IPS-11a (cell line): ENCODE measurements around the gene MAGIX.

Source experiments
- H3K4me3 ChIP-seq: one replicate; pipeline ENCODE4 v1.5.1; 2013; ENCODE audit warnings: low read depth, low read length, control low read depth

Gene MAGIX

DNA sequence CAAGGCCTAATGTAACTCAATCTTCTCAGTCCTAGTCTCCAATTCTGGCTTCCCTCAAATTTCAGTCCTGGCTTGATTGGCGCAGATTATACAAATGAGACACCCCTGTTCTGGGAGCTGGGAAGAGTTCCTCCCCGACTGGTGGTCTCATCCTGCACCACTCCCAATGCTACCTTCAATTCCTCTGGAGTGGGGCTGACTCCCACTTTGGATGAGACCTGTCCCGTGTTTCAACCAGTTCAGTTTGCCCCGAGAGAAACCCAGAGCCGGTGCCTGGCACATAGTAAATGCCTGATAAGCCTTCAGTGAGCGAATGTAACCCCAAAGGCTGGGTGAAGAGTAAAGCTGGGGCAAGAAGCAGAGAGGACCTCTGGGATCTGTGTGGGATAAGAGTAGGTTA lies 41.5 kb downstream of the MAGIX start:
- no peak overlapping the region for H3K4me3 ChIP-seq

DNA sequence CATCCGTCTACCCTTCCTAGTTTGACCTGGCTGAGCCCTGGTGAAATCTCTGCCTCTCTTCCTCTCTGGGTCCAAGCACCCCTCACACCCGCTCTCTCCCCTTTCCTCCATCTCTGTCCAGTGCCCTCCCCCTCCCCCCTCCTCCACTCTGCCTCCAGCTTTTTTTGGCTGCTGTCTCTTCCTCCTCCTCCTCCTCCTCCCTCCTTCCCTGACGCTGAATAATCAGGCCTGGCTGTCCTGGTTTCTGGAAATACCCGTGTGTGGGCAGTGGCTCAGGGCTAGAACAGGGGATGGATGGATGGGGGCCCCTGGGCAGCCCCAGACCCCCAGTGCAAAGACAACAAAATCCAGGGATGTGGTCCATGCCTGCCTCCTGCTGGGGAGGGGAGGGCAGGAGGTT lies 42.2 kb downstream of the MAGIX start:
- H3K4me3 ChIP-seq = no peak overlapping the region

GRCh38 chrX:49205443-49205842 lies 42.9 kb downstream of the MAGIX start:
- H3K4me3 ChIP-seq = no peak overlapping the region

DNA sequence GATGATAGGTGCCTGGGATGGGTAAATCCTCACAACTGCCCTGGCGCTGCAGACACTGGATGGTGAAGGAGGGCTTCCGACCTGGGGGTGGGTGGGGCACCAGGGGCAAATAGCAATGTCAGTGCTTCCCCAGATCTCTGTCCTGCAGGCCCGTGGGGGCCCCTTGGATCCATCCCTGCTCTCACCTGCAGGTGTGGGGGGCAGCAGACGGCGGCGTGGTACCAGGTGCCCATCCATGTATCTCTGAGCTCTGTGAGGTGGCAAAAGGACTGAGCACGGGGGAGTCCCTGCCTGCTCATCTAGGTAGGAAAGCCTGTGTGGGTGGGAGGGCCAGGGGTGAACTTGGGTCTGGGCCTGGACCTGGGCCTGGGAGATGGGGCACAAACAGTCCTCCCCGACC lies 44.0 kb downstream of the MAGIX start:
- no peak overlapping the region for H3K4me3 ChIP-seq

DNA sequence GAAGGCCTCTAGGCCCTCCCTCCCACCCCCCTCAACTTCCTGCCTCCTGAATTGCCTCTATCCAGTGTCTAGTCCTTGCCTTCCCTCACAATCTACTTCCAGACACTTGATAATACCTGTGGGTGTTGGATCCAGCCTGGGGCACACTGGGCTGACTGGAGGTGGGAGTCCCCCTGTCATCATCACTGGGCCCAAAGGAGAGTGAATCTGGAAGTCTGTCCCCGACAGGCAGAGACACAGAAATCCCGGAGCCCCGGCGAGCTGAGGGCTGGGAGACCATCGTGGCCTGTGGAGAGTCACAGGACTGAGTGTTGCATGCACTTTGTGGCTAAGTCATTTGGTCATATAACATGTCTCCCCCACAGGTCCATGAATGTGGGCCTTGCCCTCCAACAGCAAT lies 45.8 kb downstream of the MAGIX start:
- H3K4me3 ChIP-seq = no peak overlapping the region

DNA sequence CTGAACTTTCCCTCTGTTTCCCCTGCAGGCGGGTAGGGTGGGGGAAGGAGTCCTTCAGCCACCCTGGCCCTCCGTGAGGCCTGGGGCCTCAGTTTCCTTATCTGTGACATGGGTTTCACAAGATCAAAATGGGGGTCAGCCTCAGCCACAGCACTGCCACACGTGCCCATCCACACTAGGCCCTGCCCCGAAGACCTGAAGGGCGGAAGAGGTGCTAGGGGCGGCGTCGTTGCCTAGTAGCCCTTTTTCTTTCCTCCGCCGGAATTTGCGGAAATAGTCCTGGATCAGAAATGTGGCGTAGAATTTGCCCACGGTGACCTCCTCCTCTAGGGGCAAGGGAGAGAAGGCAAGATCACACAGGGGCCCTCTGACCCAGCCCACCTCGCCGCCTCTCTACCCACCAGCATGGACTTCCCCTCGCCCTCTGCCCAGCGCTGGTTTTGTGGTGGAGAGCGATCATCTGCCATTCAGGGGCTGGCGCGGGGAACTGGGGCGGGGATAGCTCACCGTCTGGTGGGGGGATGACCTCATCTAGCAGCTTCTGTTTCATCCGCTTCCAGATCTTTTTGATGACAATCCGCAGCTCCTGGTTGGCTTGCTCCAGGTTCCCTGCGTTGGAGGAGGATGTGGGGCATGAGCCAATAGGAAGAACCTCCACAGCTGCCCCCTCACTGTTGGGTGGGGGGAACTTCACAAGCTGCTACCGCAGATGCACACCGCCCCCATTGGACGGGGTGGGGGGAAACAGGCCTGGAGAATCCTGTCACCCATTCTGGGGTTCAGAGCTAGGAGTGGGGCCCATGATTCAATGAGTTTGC lies 47.1 kb downstream of the MAGIX start:
- H3K4me3 ChIP-seq = peak overlapping the region; percentile 1

GRCh38 chrX:49210406-49210805 lies 47.8 kb downstream of the MAGIX start:
- H3K4me3 ChIP-seq = no peak overlapping the region

- H3K4me3 ChIP-seq = no peak overlapping the region
These were observed 48.5 kb downstream of the MAGIX start for GRCh38 chrX:49211074-49211473.

DNA sequence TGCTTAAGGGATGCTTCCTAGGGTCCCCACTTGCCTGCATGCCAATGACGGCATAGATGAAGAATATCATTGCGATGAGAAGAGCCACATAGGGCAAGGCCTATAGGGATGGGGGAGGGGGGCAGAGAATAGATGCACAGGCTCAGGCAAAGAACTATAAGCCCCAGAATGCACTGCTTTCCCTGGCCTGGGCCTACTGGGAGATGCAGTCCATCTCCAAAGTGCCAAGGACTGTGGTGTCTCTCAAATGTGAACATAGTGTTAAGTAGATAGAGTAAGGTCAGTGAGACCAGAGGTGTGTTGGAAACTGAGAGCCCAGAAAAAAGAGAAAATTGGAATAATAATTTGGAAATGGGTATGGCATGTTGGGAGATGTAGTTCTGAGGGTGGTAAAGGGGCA lies 49.7 kb downstream of the MAGIX start:
- H3K4me3 ChIP-seq = no peak overlapping the region

DNA sequence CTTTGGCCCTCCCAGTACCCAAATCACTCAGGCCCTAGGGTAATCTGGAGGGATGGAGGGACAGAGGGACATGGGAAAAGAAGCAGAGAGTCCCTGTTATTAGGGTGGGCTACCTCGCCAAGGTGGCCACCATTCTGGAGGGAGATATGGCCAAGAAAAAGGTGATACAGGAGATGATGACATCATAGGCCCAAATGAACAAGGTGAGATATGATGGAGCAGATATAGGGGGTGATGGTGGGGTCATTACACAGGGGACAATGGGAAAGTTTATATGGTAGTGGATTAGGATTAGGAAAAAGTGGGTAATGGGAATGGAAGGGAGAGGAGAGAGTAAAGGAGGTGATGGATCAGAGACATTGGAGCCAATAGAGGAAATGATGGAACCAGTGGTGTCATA lies 50.3 kb downstream of the MAGIX start:
- no peak overlapping the region for H3K4me3 ChIP-seq

- no peak overlapping the region for H3K4me3 ChIP-seq
These were observed 51.9 kb downstream of the MAGIX start for GRCh38 chrX:49214416-49214815.

GRCh38 chrX:49214996-49215526 lies 52.5 kb downstream of the MAGIX start:
- no peak overlapping the region for H3K4me3 ChIP-seq
